ENCODE data around the gene CREG1. TPM values are rescaled to one million over a fixed set of nuclear protein-coding genes. Genes with fewer than 3 reads are reported as not detected.

CREG1 gene
- total RNA-seq, 1 experiment from 2014 or later: 21.7 TPM

DNA sequence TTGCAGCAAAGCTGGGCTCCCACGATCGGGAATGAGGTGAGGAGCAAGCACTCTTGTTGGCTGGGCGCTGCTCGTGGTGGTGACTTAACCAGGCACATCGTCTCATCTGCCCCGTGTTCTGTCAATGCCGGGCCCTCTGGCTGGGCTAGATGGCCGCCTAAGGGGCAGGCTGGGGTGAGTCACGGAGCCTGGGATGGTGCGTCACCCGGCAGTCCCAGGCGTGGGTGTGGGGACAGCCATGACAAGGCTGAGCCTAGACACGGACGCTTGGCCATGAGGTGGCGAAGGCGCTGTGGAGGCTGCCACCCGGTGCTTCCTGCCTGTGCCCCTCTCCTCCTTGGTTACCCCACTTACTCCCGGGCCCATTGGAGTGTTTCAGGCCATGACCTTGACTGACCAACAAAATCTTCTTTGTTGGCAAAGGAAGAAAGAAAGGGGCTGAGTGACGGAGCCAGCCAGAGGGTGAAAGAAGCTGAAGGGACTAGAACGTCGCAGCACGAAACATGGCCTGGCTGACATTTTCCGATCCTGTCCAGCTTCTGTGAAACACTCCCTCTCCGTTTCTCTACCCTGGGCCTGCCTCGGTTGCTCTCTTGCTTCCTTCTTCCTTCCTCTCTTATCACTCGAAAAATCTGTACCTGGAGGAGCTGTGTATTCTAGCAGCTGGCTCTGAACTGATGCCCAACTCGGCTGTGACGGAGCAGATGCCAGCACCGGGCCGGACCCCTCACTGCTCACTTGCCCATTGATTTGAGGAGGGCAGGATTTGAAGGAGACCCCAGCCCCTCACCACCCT lies 35.8 kb downstream of the CREG1 start:
- CTCF ChIA-PET: interaction anchor here (0.6 to 2.1 kb wide), 6 partner anchors 16 to 250 kb away, joined by 3 to 6 read pairs (median 4); no protein-coding TSS in a partner anchor
- POLR2A ChIA-PET: no interaction called here
- H3K9me3 Mint-ChIP-seq: no peaks in the 10 kb centered on the region
- H3K36me3 Mint-ChIP-seq: no peaks in the 10 kb centered on the region
- TF ChIP-seq JAZF1 (CRISPR knock-in tag; IDR thresholded peaks at IDR 0.05) (no peak), NFE2L1 (CRISPR knock-in tag; IDR thresholded peaks at IDR 0.05) (no peak), ZSCAN18 (CRISPR knock-in tag; IDR thresholded peaks at IDR 0.05) (no peak), KAT7 (CRISPR knock-in tag; IDR thresholded peaks at IDR 0.05; ENCODE audit: borderline replicate concordance) (no peak), E2F1 (CRISPR knock-in tag; IDR thresholded peaks at IDR 0.05) (no peak), ZNF121 (CRISPR knock-in tag; IDR thresholded peaks at IDR 0.05) (no peak), RORB (CRISPR knock-in tag; IDR thresholded peaks at IDR 0.05) (no peak), CBFB (CRISPR knock-in tag; IDR thresholded peaks at IDR 0.05; ENCODE audit: low read depth) (no peak), ETV6 (CRISPR knock-in tag; IDR thresholded peaks at IDR 0.05) (no peak), ZNF317 (CRISPR knock-in tag; IDR thresholded peaks at IDR 0.05; ENCODE audit: borderline replicate concordance, low read depth) (no peak), ZBTB43 (CRISPR knock-in tag; IDR thresholded peaks at IDR 0.05) (no peak), ZNF423 (CRISPR knock-in tag; IDR thresholded peaks at IDR 0.05) (no peak), FOXK1 (CRISPR knock-in tag; IDR thresholded peaks at IDR 0.05) (no peak), CREM (CRISPR knock-in tag; IDR thresholded peaks at IDR 0.05) (no peak), TEAD1 (CRISPR knock-in tag; IDR thresholded peaks at IDR 0.05) (no peak)
- TF ChIP-seq, protein P1, sequence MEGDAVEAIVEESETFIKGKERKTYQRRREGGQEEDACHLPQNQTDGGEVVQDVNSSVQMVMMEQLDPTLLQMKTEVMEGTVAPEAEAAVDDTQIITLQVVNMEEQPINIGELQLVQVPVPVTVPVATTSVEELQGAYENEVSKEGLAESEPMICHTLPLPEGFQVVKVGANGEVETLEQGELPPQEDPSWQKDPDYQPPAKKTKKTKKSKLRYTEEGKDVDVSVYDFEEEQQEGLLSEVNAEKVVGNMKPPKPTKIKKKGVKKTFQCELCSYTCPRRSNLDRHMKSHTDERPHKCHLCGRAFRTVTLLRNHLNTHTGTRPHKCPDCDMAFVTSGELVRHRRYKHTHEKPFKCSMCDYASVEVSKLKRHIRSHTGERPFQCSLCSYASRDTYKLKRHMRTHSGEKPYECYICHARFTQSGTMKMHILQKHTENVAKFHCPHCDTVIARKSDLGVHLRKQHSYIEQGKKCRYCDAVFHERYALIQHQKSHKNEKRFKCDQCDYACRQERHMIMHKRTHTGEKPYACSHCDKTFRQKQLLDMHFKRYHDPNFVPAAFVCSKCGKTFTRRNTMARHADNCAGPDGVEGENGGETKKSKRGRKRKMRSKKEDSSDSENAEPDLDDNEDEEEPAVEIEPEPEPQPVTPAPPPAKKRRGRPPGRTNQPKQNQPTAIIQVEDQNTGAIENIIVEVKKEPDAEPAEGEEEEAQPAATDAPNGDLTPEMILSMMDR (IDR thresholded peaks at IDR 0.05): no peak
- TF ChIP-seq, protein P2, sequence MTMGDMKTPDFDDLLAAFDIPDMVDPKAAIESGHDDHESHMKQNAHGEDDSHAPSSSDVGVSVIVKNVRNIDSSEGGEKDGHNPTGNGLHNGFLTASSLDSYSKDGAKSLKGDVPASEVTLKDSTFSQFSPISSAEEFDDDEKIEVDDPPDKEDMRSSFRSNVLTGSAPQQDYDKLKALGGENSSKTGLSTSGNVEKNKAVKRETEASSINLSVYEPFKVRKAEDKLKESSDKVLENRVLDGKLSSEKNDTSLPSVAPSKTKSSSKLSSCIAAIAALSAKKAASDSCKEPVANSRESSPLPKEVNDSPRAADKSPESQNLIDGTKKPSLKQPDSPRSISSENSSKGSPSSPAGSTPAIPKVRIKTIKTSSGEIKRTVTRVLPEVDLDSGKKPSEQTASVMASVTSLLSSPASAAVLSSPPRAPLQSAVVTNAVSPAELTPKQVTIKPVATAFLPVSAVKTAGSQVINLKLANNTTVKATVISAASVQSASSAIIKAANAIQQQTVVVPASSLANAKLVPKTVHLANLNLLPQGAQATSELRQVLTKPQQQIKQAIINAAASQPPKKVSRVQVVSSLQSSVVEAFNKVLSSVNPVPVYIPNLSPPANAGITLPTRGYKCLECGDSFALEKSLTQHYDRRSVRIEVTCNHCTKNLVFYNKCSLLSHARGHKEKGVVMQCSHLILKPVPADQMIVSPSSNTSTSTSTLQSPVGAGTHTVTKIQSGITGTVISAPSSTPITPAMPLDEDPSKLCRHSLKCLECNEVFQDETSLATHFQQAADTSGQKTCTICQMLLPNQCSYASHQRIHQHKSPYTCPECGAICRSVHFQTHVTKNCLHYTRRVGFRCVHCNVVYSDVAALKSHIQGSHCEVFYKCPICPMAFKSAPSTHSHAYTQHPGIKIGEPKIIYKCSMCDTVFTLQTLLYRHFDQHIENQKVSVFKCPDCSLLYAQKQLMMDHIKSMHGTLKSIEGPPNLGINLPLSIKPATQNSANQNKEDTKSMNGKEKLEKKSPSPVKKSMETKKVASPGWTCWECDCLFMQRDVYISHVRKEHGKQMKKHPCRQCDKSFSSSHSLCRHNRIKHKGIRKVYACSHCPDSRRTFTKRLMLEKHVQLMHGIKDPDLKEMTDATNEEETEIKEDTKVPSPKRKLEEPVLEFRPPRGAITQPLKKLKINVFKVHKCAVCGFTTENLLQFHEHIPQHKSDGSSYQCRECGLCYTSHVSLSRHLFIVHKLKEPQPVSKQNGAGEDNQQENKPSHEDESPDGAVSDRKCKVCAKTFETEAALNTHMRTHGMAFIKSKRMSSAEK (CRISPR knock-in tag; IDR thresholded peaks at IDR 0.05; ENCODE audit: borderline replicate concordance): no peak
- TF ChIP-seq, protein P3, sequence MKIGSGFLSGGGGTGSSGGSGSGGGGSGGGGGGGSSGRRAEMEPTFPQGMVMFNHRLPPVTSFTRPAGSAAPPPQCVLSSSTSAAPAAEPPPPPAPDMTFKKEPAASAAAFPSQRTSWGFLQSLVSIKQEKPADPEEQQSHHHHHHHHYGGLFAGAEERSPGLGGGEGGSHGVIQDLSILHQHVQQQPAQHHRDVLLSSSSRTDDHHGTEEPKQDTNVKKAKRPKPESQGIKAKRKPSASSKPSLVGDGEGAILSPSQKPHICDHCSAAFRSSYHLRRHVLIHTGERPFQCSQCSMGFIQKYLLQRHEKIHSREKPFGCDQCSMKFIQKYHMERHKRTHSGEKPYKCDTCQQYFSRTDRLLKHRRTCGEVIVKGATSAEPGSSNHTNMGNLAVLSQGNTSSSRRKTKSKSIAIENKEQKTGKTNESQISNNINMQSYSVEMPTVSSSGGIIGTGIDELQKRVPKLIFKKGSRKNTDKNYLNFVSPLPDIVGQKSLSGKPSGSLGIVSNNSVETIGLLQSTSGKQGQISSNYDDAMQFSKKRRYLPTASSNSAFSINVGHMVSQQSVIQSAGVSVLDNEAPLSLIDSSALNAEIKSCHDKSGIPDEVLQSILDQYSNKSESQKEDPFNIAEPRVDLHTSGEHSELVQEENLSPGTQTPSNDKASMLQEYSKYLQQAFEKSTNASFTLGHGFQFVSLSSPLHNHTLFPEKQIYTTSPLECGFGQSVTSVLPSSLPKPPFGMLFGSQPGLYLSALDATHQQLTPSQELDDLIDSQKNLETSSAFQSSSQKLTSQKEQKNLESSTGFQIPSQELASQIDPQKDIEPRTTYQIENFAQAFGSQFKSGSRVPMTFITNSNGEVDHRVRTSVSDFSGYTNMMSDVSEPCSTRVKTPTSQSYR (CRISPR knock-in tag; IDR thresholded peaks at IDR 0.05): no peak
- TF ChIP-seq, protein P4, sequence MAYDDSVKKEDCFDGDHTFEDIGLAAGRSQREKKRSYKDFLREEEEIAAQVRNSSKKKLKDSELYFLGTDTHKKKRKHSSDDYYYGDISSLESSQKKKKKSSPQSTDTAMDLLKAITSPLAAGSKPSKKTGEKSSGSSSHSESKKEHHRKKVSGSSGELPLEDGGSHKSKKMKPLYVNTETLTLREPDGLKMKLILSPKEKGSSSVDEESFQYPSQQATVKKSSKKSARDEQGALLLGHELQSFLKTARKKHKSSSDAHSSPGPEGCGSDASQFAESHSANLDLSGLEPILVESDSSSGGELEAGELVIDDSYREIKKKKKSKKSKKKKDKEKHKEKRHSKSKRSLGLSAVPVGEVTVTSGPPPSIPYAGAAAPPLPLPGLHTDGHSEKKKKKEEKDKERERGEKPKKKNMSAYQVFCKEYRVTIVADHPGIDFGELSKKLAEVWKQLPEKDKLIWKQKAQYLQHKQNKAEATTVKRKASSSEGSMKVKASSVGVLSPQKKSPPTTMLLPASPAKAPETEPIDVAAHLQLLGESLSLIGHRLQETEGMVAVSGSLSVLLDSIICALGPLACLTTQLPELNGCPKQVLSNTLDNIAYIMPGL (CRISPR knock-in tag; IDR thresholded peaks at IDR 0.05): no peak
- 0 out of 2 replicates have a peak, but pooled peaks cover 3% of the 10 kb centered on the region for H3K4me1 Mint-ChIP-seq
- no peaks in the 10 kb centered on the region; the same call in 1 of the 2 replicates for H3K27me3 Mint-ChIP-seq (ENCODE audit: low read depth)
- ATAC-seq (peak; percentile 24; the same call in 1 of the 2 replicates), DNase-seq (ENCODE audit: low spot score) (no peak)
- H3K4me3 Mint-ChIP-seq: no peak overlapping the region
- no peak overlapping the region for H3K27ac Mint-ChIP-seq
